Gastroesophageal sphincter (tissue), 4 donors: Measurements from ENCODE around the gene SLIT3. TPM values are rescaled to one million over a fixed set of nuclear protein-coding genes. Genes with fewer than 3 reads are reported as not detected.

Source experiments
- ATAC-seq: fragments of 150-250 bp; one replicate; pipeline ENCODE4 v1.9.1; 2016; ENCODE audit warnings: mild to moderate bottlenecking, moderate library complexity
- H3K27ac ChIP-seq, 4 donors: fragments of 200-600 bp; sonication (generic) in 3 of 4; 1 replicate in 3 of 4; 2 replicates in 1 of 4; pipeline ENCODE4 v1.5.1; 2016 to 2019
- H3K27me3 ChIP-seq: fragments of 200-600 bp; sonication (generic); one replicate; pipeline ENCODE4 v1.5.1; 2019
- H3K36me3 ChIP-seq, 2 donors: fragments of 200-600 bp; sonication (generic); one replicate each; pipeline ENCODE4 v1.5.1; 2019; ENCODE audit warnings: control low read depth in 1 of 2
- H3K4me1 ChIP-seq, 3 donors: fragments of 200-600 bp; sonication (generic); 1 replicate in 2 of 3; 2 replicates in 1 of 3; pipeline ENCODE4 v1.5.1; 2016 to 2019; ENCODE audit warnings: control low read depth in 2 of 3
- H3K4me3 ChIP-seq, 2 donors: fragments of 200-600 bp; sonication (generic); one replicate each; pipeline ENCODE4 v1.5.1; 2019; ENCODE audit warnings: mild to moderate bottlenecking in 1 of 2, moderate library complexity in 1 of 2
- H3K9me3 ChIP-seq, 3 donors: fragments of 200-600 bp; sonication (generic); one replicate each; pipeline ENCODE4 v1.5.1; 2017 to 2019; ENCODE audit warnings: control low read depth in 2 of 3
- EP300 ChIP-seq: sonication (generic); formaldehyde crosslinking; IDR thresholded peaks from one replicate; pipeline ENCODE4 v1.6.1; 2017; ENCODE audit warnings: antibody characterized with exemption, mild to moderate bottlenecking
- POLR2A ChIP-seq, 2 donors: fragments of 450-650 bp; IDR thresholded peaks; one replicate each; pipeline ENCODE4 v1.6.1; 2017; ENCODE audit warnings: antibody characterized with exemption in 2 of 2, mild to moderate bottlenecking in 2 of 2, moderate library complexity in 1 of 2
- POLR2AphosphoS5 ChIP-seq: sonication (generic); formaldehyde crosslinking; IDR thresholded peaks from one replicate; pipeline ENCODE4 v1.6.1; 2017; ENCODE audit warnings: antibody characterized with exemption
- WGBS, 2 donors: methylation state at CpG; one replicate each; pipeline ENCODE4 v1.1.5; 2018; ENCODE audit warnings: low coverage in 1 of 2; 5-methylcytosine and 5-hydroxymethylcytosine counted together
- total RNA-seq, 4 donors: library from RNA; depleted of rRNA; stranded (reverse); fragments of >200 nt; gene quantifications; one replicate each; pipeline ENCODE4 v1.1.0, GENCODE V29; 2016
- TF ChIP-seq, protein P1 (sequence below), 4 experiments: fragments of 200-600 bp in 2 of 4; fragments of 450-650 bp in 2 of 4; sonication (generic) in 1 of 4; IDR thresholded peaks; one replicate each; pipeline ENCODE4 v1.5.1; 2017 to 2019; ENCODE audit warnings: antibody characterized with exemption in 4 of 4, mild to moderate bottlenecking in 2 of 4, moderate library complexity in 2 of 4

Gene SLIT3
- total RNA-seq, 4 donors from 2014 or later, result 29.6 to 76.3 (median 31.1) TPM

DNA sequence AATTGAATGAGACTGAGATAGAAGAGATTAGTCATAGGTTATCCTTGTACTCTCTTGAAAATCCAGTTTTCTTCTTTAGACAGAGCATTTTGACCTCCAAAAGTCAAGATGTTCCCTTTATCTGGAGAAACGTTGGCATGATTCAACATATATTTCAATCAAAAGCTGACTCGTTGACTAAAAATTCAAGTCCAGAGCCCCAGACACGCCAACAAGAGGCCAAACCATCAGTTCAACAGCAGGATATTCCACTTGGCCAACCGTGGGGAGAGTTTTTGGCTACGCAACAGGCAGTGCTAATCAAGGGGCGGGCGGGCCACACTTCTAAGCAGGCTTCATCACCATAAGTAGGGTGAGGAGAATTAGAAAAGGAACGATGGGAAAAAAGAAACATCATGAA is 119.1 kb downstream of the SLIT3 start:
- no peaks in the 10 kb centered on the region for H3K9me3 ChIP-seq
- H3K27me3 ChIP-seq, result no peaks in the 10 kb centered on the region
- TF ChIP-seq EP300 (no peak), POLR2A (IDR thresholded peaks at IDR 0.05) (no peak), POLR2AphosphoS5 (no peak)
- TF ChIP-seq, protein P1, sequence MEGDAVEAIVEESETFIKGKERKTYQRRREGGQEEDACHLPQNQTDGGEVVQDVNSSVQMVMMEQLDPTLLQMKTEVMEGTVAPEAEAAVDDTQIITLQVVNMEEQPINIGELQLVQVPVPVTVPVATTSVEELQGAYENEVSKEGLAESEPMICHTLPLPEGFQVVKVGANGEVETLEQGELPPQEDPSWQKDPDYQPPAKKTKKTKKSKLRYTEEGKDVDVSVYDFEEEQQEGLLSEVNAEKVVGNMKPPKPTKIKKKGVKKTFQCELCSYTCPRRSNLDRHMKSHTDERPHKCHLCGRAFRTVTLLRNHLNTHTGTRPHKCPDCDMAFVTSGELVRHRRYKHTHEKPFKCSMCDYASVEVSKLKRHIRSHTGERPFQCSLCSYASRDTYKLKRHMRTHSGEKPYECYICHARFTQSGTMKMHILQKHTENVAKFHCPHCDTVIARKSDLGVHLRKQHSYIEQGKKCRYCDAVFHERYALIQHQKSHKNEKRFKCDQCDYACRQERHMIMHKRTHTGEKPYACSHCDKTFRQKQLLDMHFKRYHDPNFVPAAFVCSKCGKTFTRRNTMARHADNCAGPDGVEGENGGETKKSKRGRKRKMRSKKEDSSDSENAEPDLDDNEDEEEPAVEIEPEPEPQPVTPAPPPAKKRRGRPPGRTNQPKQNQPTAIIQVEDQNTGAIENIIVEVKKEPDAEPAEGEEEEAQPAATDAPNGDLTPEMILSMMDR (IDR thresholded peaks at IDR 0.05), result no peak
- H3K4me3 ChIP-seq, result no peak overlapping the region
- H3K27ac ChIP-seq, result no peak overlapping the region
- ATAC-seq, result no peak
- H3K36me3 ChIP-seq, result no peaks in the 10 kb centered on the region
- WGBS, 2 donors, result 64 to 78% methylated on average over 3 to 8 of the region's 8 CpGs
- H3K4me1 ChIP-seq, result peaks cover 0 to 4% (median 0%) of the 10 kb centered on the region in 3 donors

DNA sequence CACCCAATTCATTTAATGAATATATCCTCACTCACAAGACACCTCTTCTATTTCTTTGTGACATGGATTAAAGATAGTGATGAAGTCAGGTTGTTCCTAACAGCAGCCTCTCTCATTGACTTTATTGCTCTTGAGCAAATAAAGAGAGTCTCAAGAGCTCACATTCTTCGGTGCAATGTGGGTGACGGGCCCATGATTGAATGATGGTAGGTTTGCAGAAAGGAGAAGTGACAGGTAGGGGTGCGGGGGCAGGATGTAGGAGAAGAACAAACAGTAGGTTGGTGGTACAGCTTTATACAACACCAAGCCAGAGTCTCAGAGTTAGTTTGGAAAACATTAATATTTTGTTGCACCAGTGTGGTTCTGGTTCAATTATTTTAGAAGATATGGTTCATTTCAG is 122.2 kb downstream of the SLIT3 start:
- H3K27ac ChIP-seq, result no peak overlapping the region
- H3K4me1 ChIP-seq, result peaks cover 0 to 5% (median 1%) of the 10 kb centered on the region in 3 donors
- ATAC-seq, result no peak
- TF ChIP-seq, protein P1 (IDR thresholded peaks at IDR 0.05), result no peak
- TF ChIP-seq POLR2AphosphoS5 (no peak), EP300 (no peak), POLR2A (IDR thresholded peaks at IDR 0.05) (no peak)
- 93 to 100% methylated on average over 1 to 2 of the region's 3 CpGs for WGBS, 2 donors
- no peaks in the 10 kb centered on the region for H3K9me3 ChIP-seq
- no peaks in the 10 kb centered on the region for H3K36me3 ChIP-seq
- H3K27me3 ChIP-seq, result no peaks in the 10 kb centered on the region
- H3K4me3 ChIP-seq, result no peak overlapping the region

DNA sequence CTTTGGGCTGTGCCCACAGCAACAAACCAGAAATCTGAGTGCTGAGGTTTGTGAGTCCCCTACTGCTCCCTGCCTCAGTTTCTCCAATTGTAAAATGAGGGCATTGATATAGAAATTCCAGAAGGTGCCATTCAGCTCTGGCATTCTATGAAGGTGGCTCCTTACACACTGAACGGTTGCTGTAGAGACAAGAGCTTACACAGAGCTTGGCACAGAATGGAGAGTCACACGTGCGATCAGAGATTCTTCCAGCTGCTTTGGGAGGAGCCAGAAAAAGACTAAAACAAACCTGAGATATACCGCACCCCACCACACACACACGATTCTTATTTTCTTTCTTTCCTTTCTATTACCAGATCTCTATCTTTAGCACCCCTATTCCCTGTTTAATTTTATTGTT is 122.7 kb downstream of the SLIT3 start:
- Histone ChIP-seq H3K27ac (no peak overlapping the region), H3K36me3 (no peaks in the 10 kb centered on the region), H3K9me3 (no peaks in the 10 kb centered on the region), H3K27me3 (no peaks in the 10 kb centered on the region), H3K4me3 (no peak overlapping the region), H3K4me1 (peaks cover 0 to 9% (median 4%) of the 10 kb centered on the region in 3 donors)
- WGBS, 2 donors, result 30 to 36% methylated on average over 3 to 5 of the region's 5 CpGs
- TF ChIP-seq, protein P1 (IDR thresholded peaks at IDR 0.05), result no peak
- no peak for ATAC-seq

DNA sequence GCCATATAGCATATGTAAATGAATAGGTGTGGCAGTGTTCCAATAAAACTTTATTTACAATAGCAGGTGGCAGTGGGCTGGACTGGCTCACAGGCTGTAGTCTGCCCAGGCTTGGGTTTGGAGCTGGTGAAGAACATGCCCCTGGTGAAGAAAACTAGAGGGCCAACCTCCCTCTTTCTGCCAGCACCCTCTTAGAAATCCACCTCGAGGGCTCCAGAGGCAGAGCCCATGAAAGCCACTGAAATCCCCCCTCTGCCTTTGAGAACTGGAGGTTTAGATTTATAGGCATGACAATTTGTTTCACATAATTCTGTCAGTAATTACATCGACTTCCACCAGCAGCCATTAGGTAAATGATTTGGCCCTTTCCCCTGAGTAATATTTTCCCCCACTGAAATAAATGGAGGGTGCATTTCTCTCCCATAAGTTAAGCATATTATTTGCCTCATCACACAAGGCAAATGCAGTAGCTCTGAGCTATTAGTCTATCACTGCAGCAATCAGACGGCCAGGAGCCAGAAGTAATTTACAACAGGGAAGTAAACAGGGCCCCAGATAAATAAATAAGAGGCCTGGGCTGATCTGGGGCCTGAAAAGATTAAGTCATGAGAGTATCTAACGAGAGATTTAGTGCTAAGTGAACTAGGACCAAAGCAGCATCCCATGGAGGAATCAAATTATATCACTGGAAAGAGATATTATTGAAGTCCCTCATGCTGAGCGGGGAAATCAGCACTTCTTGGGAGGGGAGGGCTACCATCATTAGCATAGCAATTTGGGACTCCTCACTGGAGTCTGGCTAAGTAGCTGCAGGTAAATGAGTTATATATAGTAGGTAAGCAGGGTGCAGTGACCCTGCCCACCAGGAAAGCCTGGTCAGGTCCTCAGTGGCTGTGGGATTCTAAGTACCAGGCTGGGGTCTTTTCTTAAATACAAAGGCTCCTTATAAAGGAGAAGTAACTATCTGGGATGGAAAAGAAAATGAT is 123.9 kb downstream of the SLIT3 start:
- ATAC-seq, result no peak
- no peak overlapping the region for H3K27ac ChIP-seq
- no peak overlapping the region for H3K4me3 ChIP-seq
- no peaks in the 10 kb centered on the region for H3K27me3 ChIP-seq
- 59 to 74% methylated on average over 3 to 4 of the region's 5 CpGs for WGBS, 2 donors
- peaks cover 0 to 10% (median 4%) of the 10 kb centered on the region in 3 donors for H3K4me1 ChIP-seq
- TF ChIP-seq POLR2A (IDR thresholded peaks at IDR 0.05) (no peak), EP300 (no peak), POLR2AphosphoS5 (no peak)
- TF ChIP-seq, protein P1 (IDR thresholded peaks at IDR 0.05), result no peak
- H3K9me3 ChIP-seq, result no peaks in the 10 kb centered on the region
- no peaks in the 10 kb centered on the region for H3K36me3 ChIP-seq

DNA sequence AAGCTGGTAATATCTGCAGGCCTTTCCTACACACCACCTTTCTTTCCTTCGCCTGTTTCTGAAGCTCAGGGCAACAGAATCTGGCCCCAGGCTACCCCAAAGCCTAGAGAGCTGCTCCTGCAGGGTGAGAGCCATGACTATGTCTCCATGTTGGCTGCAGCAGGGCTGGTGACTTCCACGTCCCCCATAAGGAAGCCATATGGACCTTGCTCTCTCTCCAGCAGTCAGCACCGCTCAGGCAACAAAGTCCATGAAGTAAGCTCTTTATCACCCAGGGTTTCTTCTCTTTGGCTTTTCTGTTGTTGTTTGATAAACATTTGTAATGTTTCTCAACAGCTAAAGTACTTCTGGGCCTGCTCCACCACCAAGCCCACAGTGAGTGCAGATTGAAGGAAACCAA is 125.2 kb downstream of the SLIT3 start:
- no peaks in the 10 kb centered on the region for H3K36me3 ChIP-seq
- H3K4me3 ChIP-seq, result no peak overlapping the region
- no peak overlapping the region for H3K27ac ChIP-seq
- no peaks in the 10 kb centered on the region for H3K9me3 ChIP-seq
- 86 to 100% methylated on average over 2 of the region's 3 CpGs for WGBS, 2 donors
- no peaks in the 10 kb centered on the region for H3K27me3 ChIP-seq
- peaks cover 0 to 10% (median 4%) of the 10 kb centered on the region in 3 donors for H3K4me1 ChIP-seq
- TF ChIP-seq EP300 (no peak), POLR2A (IDR thresholded peaks at IDR 0.05) (no peak), POLR2AphosphoS5 (no peak)
- TF ChIP-seq, protein P1 (IDR thresholded peaks at IDR 0.05), result no peak
- ATAC-seq, result no peak
